UCSD-AML1 (cell line): ENCODE data around the gene AK8.

Source experiments
- DNase-seq: peaks from one replicate; lab custom pipeline; 2025; ENCODE audit not compliant: unreplicated experiment; lab: John Stamatoyannopoulos, UW

The AK8 gene

GRCh38 chr9:132800038-132800648, 77.9 kb downstream of the AK8 start:
- peak; percentile 69 for DNase-seq

- DNase-seq = peak; percentile 79
These were observed 79.0 kb downstream of the AK8 start for GRCh38 chr9:132798817-132799790.

- DNase-seq = no peak
These were observed 80.0 kb downstream of the AK8 start for GRCh38 chr9:132797861-132798659.

- no peak for DNase-seq
These were observed 82.4 kb downstream of the AK8 start for GRCh38 chr9:132795511-132796303.

- DNase-seq = no peak
These were observed 83.2 kb downstream of the AK8 start for GRCh38 chr9:132794730-132795380.

- no peak for DNase-seq
These were observed 84.2 kb downstream of the AK8 start for GRCh38 chr9:132793606-132794580.

- no peak for DNase-seq
These were observed 85.5 kb downstream of the AK8 start for GRCh38 chr9:132792547-132792946.

GRCh38 chr9:132791699-132792240, 86.3 kb downstream of the AK8 start:
- DNase-seq = no peak

GRCh38 chr9:132789719-132790118, 88.4 kb downstream of the AK8 start:
- DNase-seq = no peak

- DNase-seq = no peak
These were observed 89.7 kb downstream of the AK8 start for GRCh38 chr9:132788378-132788777.

- DNase-seq = no peak
These were observed 90.3 kb downstream of the AK8 start for GRCh38 chr9:132787748-132788159.

- DNase-seq = no peak
These were observed 93.7 kb downstream of the AK8 start for GRCh38 chr9:132784286-132784830.

- DNase-seq = no peak
These were observed 95.1 kb downstream of the AK8 start for GRCh38 chr9:132783006-132783405.

- DNase-seq = no peak
These were observed 96.0 kb downstream of the AK8 start for GRCh38 chr9:132782037-132782436.

GRCh38 chr9:132780230-132781007, 97.7 kb downstream of the AK8 start:
- DNase-seq = no peak

GRCh38 chr9:132776891-132777290, 101.2 kb downstream of the AK8 start:
- DNase-seq = no peak

GRCh38 chr9:132776268-132776667, 101.8 kb downstream of the AK8 start:
- DNase-seq = no peak

GRCh38 chr9:132775720-132776119, 102.4 kb downstream of the AK8 start:
- DNase-seq = no peak
